ENCODE results near the gene CREBL2. TPM values are rescaled to one million over a fixed set of nuclear protein-coding genes. Genes with fewer than 3 reads are reported as not detected.

CREBL2 gene
- total RNA-seq, 4 donors from 2014 or later = 11.2 to 42.7 (median 26.4) TPM

DNA sequence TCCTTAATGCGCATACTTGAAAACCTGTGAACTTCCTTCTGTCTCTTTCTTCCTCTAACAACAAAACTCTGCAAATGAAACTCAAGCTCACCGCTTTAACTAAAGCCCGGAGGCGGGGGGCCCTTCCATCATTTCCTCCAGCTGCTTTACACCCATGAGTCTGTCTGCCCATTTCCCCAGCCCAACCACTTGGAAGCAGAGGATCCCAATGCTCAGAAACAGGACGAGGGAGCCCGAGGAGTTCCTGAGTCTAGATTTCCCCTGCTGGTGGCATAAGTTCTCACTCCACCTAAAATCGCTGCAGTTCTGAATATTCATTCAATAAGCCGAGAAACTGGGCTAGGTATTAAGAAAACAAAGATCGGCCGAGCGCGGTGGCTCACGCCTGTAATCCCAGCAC, 53.5 kb downstream of the CREBL2 start:
- Histone ChIP-seq H3K4me1 (no peaks in the 10 kb centered on the region), H3K4me3 (no peak overlapping the region), H3K9me3 (no peaks in the 10 kb centered on the region), H3K27me3 (no peaks in the 10 kb centered on the region), H3K27ac (no peak overlapping the region), H3K36me3 (no peaks in the 10 kb centered on the region)
- intact Hi-C loops (cut with DNase I; ENCODE audit: low total_unique reads) (no loop called here), in situ Hi-C loops (cut with MboI; ENCODE audit: low pct_ligation_motif_present in 1 of 4, low pct_unique_long_range_greater_than_20kb in 1 of 4, low sequenced_read_pairs in 3 of 4) (no loop called here)
- TF ChIP-seq POLR2AphosphoS5 (IDR thresholded peaks at IDR 0.05) (no peak), POLR2A (IDR thresholded peaks at IDR 0.05) (no peak), EP300 (IDR thresholded peaks at IDR 0.05; ENCODE audit: low read depth) (no peak)
- TF ChIP-seq, protein P1, sequence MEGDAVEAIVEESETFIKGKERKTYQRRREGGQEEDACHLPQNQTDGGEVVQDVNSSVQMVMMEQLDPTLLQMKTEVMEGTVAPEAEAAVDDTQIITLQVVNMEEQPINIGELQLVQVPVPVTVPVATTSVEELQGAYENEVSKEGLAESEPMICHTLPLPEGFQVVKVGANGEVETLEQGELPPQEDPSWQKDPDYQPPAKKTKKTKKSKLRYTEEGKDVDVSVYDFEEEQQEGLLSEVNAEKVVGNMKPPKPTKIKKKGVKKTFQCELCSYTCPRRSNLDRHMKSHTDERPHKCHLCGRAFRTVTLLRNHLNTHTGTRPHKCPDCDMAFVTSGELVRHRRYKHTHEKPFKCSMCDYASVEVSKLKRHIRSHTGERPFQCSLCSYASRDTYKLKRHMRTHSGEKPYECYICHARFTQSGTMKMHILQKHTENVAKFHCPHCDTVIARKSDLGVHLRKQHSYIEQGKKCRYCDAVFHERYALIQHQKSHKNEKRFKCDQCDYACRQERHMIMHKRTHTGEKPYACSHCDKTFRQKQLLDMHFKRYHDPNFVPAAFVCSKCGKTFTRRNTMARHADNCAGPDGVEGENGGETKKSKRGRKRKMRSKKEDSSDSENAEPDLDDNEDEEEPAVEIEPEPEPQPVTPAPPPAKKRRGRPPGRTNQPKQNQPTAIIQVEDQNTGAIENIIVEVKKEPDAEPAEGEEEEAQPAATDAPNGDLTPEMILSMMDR (IDR thresholded peaks at IDR 0.05) = no peak
- WGBS, 2 donors (ENCODE audit: low coverage in 1 of 2) = 73 to 88% methylated on average over 6 to 13 of the region's 13 CpGs
- no peak for DNase-seq

DNA sequence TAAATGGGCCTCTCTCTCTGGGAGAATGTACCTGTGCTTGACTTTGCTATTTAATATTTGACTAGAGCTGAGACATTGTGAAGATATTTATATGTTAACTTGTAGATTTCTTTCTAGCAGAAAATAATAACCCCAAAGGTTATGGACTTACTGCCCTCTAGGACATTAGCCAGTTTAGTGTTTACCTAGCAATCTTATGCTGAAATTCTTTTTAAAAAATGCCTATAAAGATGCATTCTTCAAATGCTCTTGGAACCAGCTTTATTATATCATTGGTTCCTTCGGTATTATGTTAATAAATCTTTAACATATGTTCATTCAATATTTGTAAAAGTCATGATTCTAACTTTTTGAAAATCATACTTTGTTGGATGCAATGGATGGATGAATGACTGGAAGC, 56.3 kb downstream of the CREBL2 start:
- Histone ChIP-seq H3K36me3 (no peaks in the 10 kb centered on the region), H3K27ac (no peak overlapping the region), H3K4me1 (no peaks in the 10 kb centered on the region), H3K27me3 (no peaks in the 10 kb centered on the region), H3K9me3 (no peaks in the 10 kb centered on the region), H3K4me3 (no peak overlapping the region)
- intact Hi-C loops (cut with DNase I; ENCODE audit: low total_unique reads) = no loop called here
- in situ Hi-C loops (cut with MboI; ENCODE audit: low pct_ligation_motif_present in 1 of 4, low pct_unique_long_range_greater_than_20kb in 1 of 4, low sequenced_read_pairs in 3 of 4) = no loop called here
- no peak for DNase-seq
- 86 to 89% methylated on average over 1 of the region's 1 CpG for WGBS, 2 donors (ENCODE audit: low coverage in 1 of 2)
- no peak for TF ChIP-seq POLR2A (IDR thresholded peaks at IDR 0.05)
- TF ChIP-seq, protein P1 (IDR thresholded peaks at IDR 0.05) = no peak
- TF ChIP-seq EP300 (IDR thresholded peaks at IDR 0.05; ENCODE audit: low read depth) = no peak
- TF ChIP-seq POLR2AphosphoS5 (IDR thresholded peaks at IDR 0.05) = no peak

DNA sequence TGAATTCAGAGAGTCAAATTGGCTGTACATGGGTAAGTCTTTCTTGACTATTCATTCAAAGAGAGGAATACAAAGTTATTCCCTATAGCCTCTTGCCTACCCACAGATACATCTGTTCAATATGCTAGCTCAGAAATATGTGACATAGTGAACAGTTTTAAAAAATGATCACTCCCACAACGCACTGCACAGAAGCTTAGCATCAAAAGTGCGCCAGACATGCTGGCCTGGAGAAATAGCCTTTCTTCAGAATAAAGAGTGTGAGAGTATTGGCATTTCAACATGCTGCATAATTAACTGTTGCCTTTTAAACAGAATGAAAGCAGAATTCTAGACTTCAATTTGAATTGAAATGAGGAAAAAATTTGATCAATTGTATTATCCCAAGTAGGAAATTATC, 57.3 kb downstream of the CREBL2 start:
- no peak overlapping the region for H3K27ac ChIP-seq
- no peaks in the 10 kb centered on the region for H3K36me3 ChIP-seq
- intact Hi-C loops (cut with DNase I; ENCODE audit: low total_unique reads) (no loop called here), in situ Hi-C loops (cut with MboI; ENCODE audit: low pct_ligation_motif_present in 1 of 4, low pct_unique_long_range_greater_than_20kb in 1 of 4, low sequenced_read_pairs in 3 of 4) (no loop called here)
- DNase-seq = no peak
- no peak overlapping the region for H3K4me3 ChIP-seq
- no peaks in the 10 kb centered on the region for H3K27me3 ChIP-seq
- TF ChIP-seq, protein P1 (IDR thresholded peaks at IDR 0.05) = no peak
- TF ChIP-seq EP300 (IDR thresholded peaks at IDR 0.05; ENCODE audit: low read depth) (no peak), POLR2AphosphoS5 (IDR thresholded peaks at IDR 0.05) (no peak), POLR2A (IDR thresholded peaks at IDR 0.05) (no peak)
- H3K9me3 ChIP-seq = no peaks in the 10 kb centered on the region
- no peaks in the 10 kb centered on the region for H3K4me1 ChIP-seq
- 91 to 95% methylated on average over 2 of the region's 2 CpGs for WGBS, 2 donors (ENCODE audit: low coverage in 1 of 2)

DNA sequence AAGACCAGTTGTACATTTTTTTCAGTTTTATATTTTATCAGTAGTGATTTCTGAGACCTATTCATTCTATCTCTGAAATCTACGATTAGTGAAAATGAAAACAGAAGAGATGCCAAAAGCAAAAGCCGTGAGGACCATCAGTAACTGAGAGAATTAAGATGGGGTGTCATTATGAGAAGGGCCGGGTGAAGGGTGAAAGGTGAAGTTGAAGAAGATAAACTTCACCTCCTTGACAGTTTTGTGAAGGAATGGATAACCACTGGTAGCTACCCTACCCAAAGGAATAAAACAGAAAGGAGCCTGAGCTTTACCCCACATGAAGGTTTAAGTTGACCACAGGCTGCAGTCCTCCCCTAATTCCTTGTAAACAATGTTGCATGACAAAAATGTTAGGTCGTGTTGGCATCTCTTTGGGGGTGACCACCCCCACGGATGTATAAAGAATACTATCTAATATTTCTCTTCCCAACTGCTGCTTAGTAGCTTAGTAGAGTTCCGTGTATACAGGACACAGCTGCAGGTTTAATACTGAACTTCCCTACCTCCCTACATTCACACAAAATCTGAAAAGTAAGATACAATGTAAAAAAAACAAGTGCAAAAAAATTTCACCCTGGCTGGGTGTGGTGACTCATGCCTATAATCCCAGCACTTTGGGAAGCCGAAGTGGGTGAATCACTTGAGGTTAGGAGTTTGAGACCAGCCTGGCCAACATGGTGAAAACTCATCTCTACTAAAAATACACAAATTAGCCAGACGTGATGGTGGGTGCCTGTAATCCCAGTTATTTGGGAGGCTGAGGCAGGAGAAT, 60.4 kb downstream of the CREBL2 start:
- TF ChIP-seq, protein P1 (IDR thresholded peaks at IDR 0.05) = no peak
- TF ChIP-seq POLR2AphosphoS5 (IDR thresholded peaks at IDR 0.05) (no peak), EP300 (IDR thresholded peaks at IDR 0.05; ENCODE audit: low read depth) (no peak), POLR2A (IDR thresholded peaks at IDR 0.05) (no peak)
- Histone ChIP-seq H3K4me3 (no peak overlapping the region), H3K27me3 (no peaks in the 10 kb centered on the region), H3K27ac (no peak overlapping the region), H3K4me1 (no peaks in the 10 kb centered on the region), H3K36me3 (no peaks in the 10 kb centered on the region), H3K9me3 (no peaks in the 10 kb centered on the region)
- no peak for DNase-seq
- in situ Hi-C loops (cut with MboI; ENCODE audit: low pct_ligation_motif_present in 1 of 4, low pct_unique_long_range_greater_than_20kb in 1 of 4, low sequenced_read_pairs in 3 of 4) (no loop called here), intact Hi-C loops (cut with DNase I; ENCODE audit: low total_unique reads) (no loop called here)
- 72 to 76% methylated on average over 7 to 8 of the region's 8 CpGs for WGBS, 2 donors (ENCODE audit: low coverage in 1 of 2)

Measured in transverse colon (tissue), 4 donors.